IMR-90 (cell line): ENCODE measurements around the gene DNAJC27. TPM values are rescaled to one million over a fixed set of nuclear protein-coding genes. Genes with fewer than 3 reads are reported as not detected.

Source experiments
- ATAC-seq: fragments of 200-7000 bp; cut with Tn5 transposase; 2 replicates; pipeline ENCODE4 v1.9.1; 2020; ENCODE audit warnings: low read depth, mild to moderate bottlenecking, moderate library complexity
- BruUV-seq: library from RNA; stranded (reverse); fragments of 400-500 nt; replicated peaks from 2 replicates; lab custom pipeline; 2021; lab: Mats Ljungman, UMichigan
- CTCF ChIA-PET: fragments of 300-600 bp; formaldehyde crosslinking; extraction: SDS; loops from one replicate; lab custom pipeline; 2021; ENCODE audit warnings: antibody characterized with exemption; lab: Yijun Ruan, JAX
- POLR2A ChIA-PET: fragments of 300-600 bp; sonication (Branson Sonifier 250); formaldehyde crosslinking; loops from one replicate; lab custom pipeline; 2022; ENCODE audit warnings: antibody characterized with exemption; ENCODE audit not compliant: unreplicated experiment; lab: Charles Lee
- DNase-seq: peaks from one replicate; pipeline ENCODE4 v3.0.0; 2013
- H2AFZ ChIP-seq: replicated peaks from 2 replicates; pipeline ENCODE3; 2013; ENCODE audit warnings: low read length, mild to moderate bottlenecking; ENCODE audit not compliant: poor library complexity
- H2AK5ac ChIP-seq: 2 replicates; pipeline ENCODE4 v1.6.1; 2013; ENCODE audit warnings: low read depth, low read length, inconsistent platforms
- H2AK9ac ChIP-seq: replicated peaks from 2 replicates; pipeline ENCODE3; 2013; ENCODE audit warnings: mild to moderate bottlenecking, low read depth, low read length, moderate library complexity; ENCODE audit not compliant: poor library complexity
- H2BK120ac ChIP-seq: 2 replicates; pipeline ENCODE4 v1.6.1; 2013; ENCODE audit warnings: low read depth, low read length, inconsistent platforms
- H2BK15ac ChIP-seq: 3 replicates; pipeline ENCODE4 v1.6.1; 2013; ENCODE audit warnings: low read depth, low read length, inconsistent platforms
- H2BK20ac ChIP-seq: 2 replicates; pipeline ENCODE4 v1.6.1; 2013; ENCODE audit warnings: low read depth, mild to moderate bottlenecking, inconsistent platforms, low read length, moderate library complexity
- H2BK5ac ChIP-seq: 2 replicates; pipeline ENCODE4 v1.6.1; 2013; ENCODE audit warnings: mild to moderate bottlenecking, low read depth, low read length, inconsistent platforms; ENCODE audit not compliant: poor library complexity, severe bottlenecking
- H3K14ac ChIP-seq: replicated peaks from 2 replicates; pipeline ENCODE4 v1.6.1; 2013; ENCODE audit warnings: low read depth, low read length, inconsistent platforms
- H3K18ac ChIP-seq: 2 replicates; pipeline ENCODE4 v1.6.1; 2013; ENCODE audit warnings: low read depth, low read length, control low read depth
- H3K23ac ChIP-seq: 2 replicates; pipeline ENCODE4 v1.6.1; 2013; ENCODE audit warnings: low read depth, low read length, inconsistent platforms
- H3K27ac ChIP-seq: 2 replicates; pipeline ENCODE4 v1.5.1; 2013; ENCODE audit warnings: mild to moderate bottlenecking, control low read depth, low read length; ENCODE audit not compliant: insufficient read depth
- H3K27me3 ChIP-seq: 2 replicates; pipeline ENCODE4 v1.6.1; 2013; ENCODE audit warnings: low read length; ENCODE audit not compliant: control insufficient read depth, insufficient read depth
- H3K36me3 ChIP-seq: 2 replicates; pipeline ENCODE4 v1.6.1; 2013; ENCODE audit warnings: low read length, mixed read lengths; ENCODE audit not compliant: control insufficient read depth, insufficient read depth
- H3K4ac ChIP-seq: 2 replicates; pipeline ENCODE4 v1.6.1; 2013; ENCODE audit warnings: low read depth, low read length, inconsistent platforms
- H3K4me1 ChIP-seq: 2 replicates; pipeline ENCODE4 v1.6.1; 2013; ENCODE audit warnings: low read length, mixed read lengths; ENCODE audit not compliant: control insufficient read depth, insufficient read depth
- H3K4me2 ChIP-seq: 2 replicates; pipeline ENCODE4 v1.6.1; 2013; ENCODE audit warnings: low read depth, mild to moderate bottlenecking, control low read depth, low read length, moderate library complexity
- H3K4me3 ChIP-seq: 2 replicates; pipeline ENCODE4 v1.5.1; 2013; ENCODE audit warnings: low read depth, mild to moderate bottlenecking, control low read depth, low read length, moderate library complexity; ENCODE audit not compliant: insufficient read depth
- H3K56ac ChIP-seq: 2 replicates; pipeline ENCODE4 v1.6.1; 2013; ENCODE audit warnings: low read length, inconsistent platforms; ENCODE audit not compliant: insufficient read depth; ENCODE audit errors: extremely low read depth
- H3K79me1 ChIP-seq, 2 experiments: 2 replicates each; pipeline ENCODE4 v1.6.1; 2013; ENCODE audit warnings: low read length in 2 of 2, inconsistent platforms in 1 of 2, low read depth in 1 of 2
- H3K9ac ChIP-seq: 2 replicates; pipeline ENCODE4 v1.6.1; 2013; ENCODE audit warnings: low read depth, low read length, control low read depth
- H3K9me1 ChIP-seq: 2 replicates; pipeline ENCODE4 v1.6.1; 2013; ENCODE audit warnings: low read length, inconsistent platforms; ENCODE audit not compliant: insufficient read depth
- H3K9me3 ChIP-seq: 2 replicates; pipeline ENCODE4 v1.6.1; 2013; ENCODE audit warnings: low read length; ENCODE audit not compliant: control insufficient read depth, insufficient read depth
- H4K20me1 ChIP-seq: 2 replicates; pipeline ENCODE4 v1.6.1; 2013; ENCODE audit warnings: low read length, inconsistent platforms; ENCODE audit not compliant: insufficient read depth
- H4K5ac ChIP-seq: 2 replicates; pipeline ENCODE4 v1.6.1; 2013; ENCODE audit warnings: mild to moderate bottlenecking, low read depth, low read length, control low read depth
- H4K8ac ChIP-seq, 2 experiments: 2 replicates each; pipeline ENCODE4 v1.6.1; 2013; ENCODE audit warnings: low read depth in 2 of 2, low read length in 2 of 2, control low read depth in 1 of 2, inconsistent platforms in 1 of 2
- H4K91ac ChIP-seq: 2 replicates; pipeline ENCODE4 v1.6.1; 2013; ENCODE audit warnings: low read depth, low read length, inconsistent platforms; ENCODE audit not compliant: insufficient read depth
- BHLHE40 ChIP-seq: fragments of 150-350 bp; IDR thresholded peaks from 2 replicates; pipeline ENCODE4 v1.6.1; 2016; ENCODE audit warnings: mild to moderate bottlenecking, low read depth, low read length
- CEBPB ChIP-seq: IDR thresholded peaks from 2 replicates; pipeline ENCODE4 v1.6.1; 2012; ENCODE audit warnings: low read depth, low read length, improper control_type of control experiment
- CHD1 ChIP-seq: IDR thresholded peaks from 2 replicates; pipeline ENCODE4 v1.6.1; 2012; ENCODE audit warnings: low read depth, low read length, improper control_type of control experiment
- FOS ChIP-seq: fragments of 150-350 bp; IDR thresholded peaks from 2 replicates; pipeline ENCODE4 v1.6.1; 2016; ENCODE audit warnings: low read depth, low read length
- MAZ ChIP-seq: IDR thresholded peaks from 2 replicates; pipeline ENCODE4 v1.6.1; 2012; ENCODE audit warnings: low read depth, mild to moderate bottlenecking, low read length, improper control_type of control experiment, moderate library complexity, borderline replicate concordance
- MXI1 ChIP-seq: IDR thresholded peaks from 2 replicates; pipeline ENCODE4 v1.6.1; 2012; ENCODE audit warnings: low read depth, mild to moderate bottlenecking, low read length, moderate library complexity, borderline replicate concordance
- POLR2A ChIP-seq: IDR thresholded peaks from 2 replicates; pipeline ENCODE4 v1.6.1; 2012; ENCODE audit warnings: mild to moderate bottlenecking, low read depth, low read length
- RFX5 ChIP-seq: IDR thresholded peaks from 2 replicates; pipeline ENCODE4 v1.8.0; 2012; ENCODE audit warnings: low read depth, mild to moderate bottlenecking, low read length, moderate library complexity
- SMC3 ChIP-seq: fragments of 150-350 bp; IDR thresholded peaks from 2 replicates; pipeline ENCODE4 v1.6.1; 2016; ENCODE audit warnings: low read depth, mild to moderate bottlenecking, antibody characterized with exemption, low read length, moderate library complexity
- WGBS, 2 experiments: methylation state at CpG; one replicate each; pipeline versions ENCODE4 v1.1.5 to v1.1.7; 2013; ENCODE audit warnings: missing lambda C conversion rate in 2 of 2; ENCODE audit not compliant: insufficient read length in 1 of 2; ENCODE audit errors: extremely low coverage in 2 of 2; 5-methylcytosine and 5-hydroxymethylcytosine counted together
- dilution Hi-C: fragments of 300-500 bp; cut with HindIII; formaldehyde crosslinking; loops from one replicate; pipeline ENCODE4 v1.14.3; 2018; ENCODE audit warnings: low sequenced_read_pairs; ENCODE audit not compliant: unreplicated experiment
- in situ Hi-C: fragments of 300-500 bp; cut with MboI; formaldehyde crosslinking; loops from 3 replicates; pipeline ENCODE4 v1.14.3; 2019; ENCODE audit warnings: low sequenced_read_pairs, inconsistent platforms, mixed read lengths
- intact Hi-C: fragments of 100-400 bp; cut with micrococcal nuclease; formaldehyde crosslinking; loops from 2 replicates; pipeline ENCODE4 v1.10.0; 2022
- polyA plus RNA-seq, 3 experiments: library from polyadenylated mRNA; depleted of rRNA; stranded (reverse); fragments of >200 nt; gene quantifications; 2 replicates each; pipeline ENCODE4 v1.2.3, GENCODE V29; 2012; ENCODE audit warnings: low replicate concordance in 1 of 3
- total RNA-seq: library from RNA; depleted of rRNA; stranded (reverse); fragments of >200 nt; gene quantifications from 2 replicates; pipeline ENCODE4 v1.2.3, GENCODE V29; 2012
- TF ChIP-seq, protein P1 (sequence below): conservative IDR thresholded peaks from 2 replicates; pipeline ENCODE4 v1.5.1; 2012; ENCODE audit warnings: mild to moderate bottlenecking, low read depth, low read length, improper control_type of control experiment
- TF ChIP-seq, protein P2 (sequence below): fragments of 150-350 bp; IDR thresholded peaks from 2 replicates; pipeline ENCODE4 v1.6.1; 2017; ENCODE audit warnings: mild to moderate bottlenecking, antibody characterized with exemption, low read length, low read depth

The DNAJC27 gene
- total and polyA plus RNA-seq, 2 of the 4 experiments (the other 2 are of a cell fraction) = 1.6 to 2.0 TPM

DNA sequence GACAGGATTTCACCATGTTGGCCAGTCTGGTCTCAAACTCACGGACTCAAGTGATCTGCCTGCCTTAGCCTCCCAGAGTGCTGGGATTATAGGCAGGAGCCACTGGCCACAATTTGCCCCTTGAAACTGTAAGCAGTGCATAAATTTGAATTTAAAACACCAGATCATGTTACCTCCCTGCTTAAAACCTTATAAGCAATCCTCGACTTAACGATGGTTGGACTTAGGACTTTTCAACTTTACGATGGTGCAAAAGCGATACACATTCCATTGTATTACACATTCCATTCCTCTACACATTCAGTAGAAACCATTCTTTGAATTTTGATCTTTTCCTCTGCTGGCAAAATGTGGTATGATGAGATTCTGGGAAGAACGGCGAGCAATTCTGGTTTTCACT is 46.9 kb upstream of the DNAJC27 start:
- Histone ChIP-seq H2AK5ac (no peak overlapping the region), H2AK9ac (no peak overlapping the region), H3K27ac (no peak overlapping the region), H4K91ac (no peak overlapping the region), H2BK20ac (no peak overlapping the region), H3K9me1 (0 out of 2 replicates have a peak, but pooled peaks cover 3% of the 10 kb centered on the region), H3K56ac (no peak overlapping the region), H2AFZ (no peak overlapping the region), H2BK120ac (no peak overlapping the region), H3K9ac (no peak overlapping the region), H3K27me3 (peaks cover 12% of the 10 kb centered on the region), H3K79me1 (no peaks in the 10 kb centered on the region), H3K4me1 (no peaks in the 10 kb centered on the region), H3K4me2 (no peak overlapping the region), H3K4ac (no peak overlapping the region), H3K9me3 (no peaks in the 10 kb centered on the region), H3K14ac (no peak overlapping the region), H3K23ac (no peak overlapping the region), H3K18ac (no peak overlapping the region), H4K20me1 (no peaks in the 10 kb centered on the region), H2BK5ac (no peak overlapping the region), H4K8ac (no peak overlapping the region), H3K4me3 (no peak overlapping the region), H2BK15ac (no peak overlapping the region), H4K5ac (no peak overlapping the region), H3K36me3 (no peaks in the 10 kb centered on the region)
- DNase-seq (no peak), ATAC-seq (no peak)
- ChIA-PET CTCF (no interaction called here), POLR2A (no interaction called here)
- TF ChIP-seq FOS (no peak), POLR2A (no peak), CHD1 (no peak), RFX5 (no peak), CEBPB (no peak), BHLHE40 (no peak), SMC3 (no peak), MAZ (no peak), MXI1 (no peak)
- TF ChIP-seq, protein P1, sequence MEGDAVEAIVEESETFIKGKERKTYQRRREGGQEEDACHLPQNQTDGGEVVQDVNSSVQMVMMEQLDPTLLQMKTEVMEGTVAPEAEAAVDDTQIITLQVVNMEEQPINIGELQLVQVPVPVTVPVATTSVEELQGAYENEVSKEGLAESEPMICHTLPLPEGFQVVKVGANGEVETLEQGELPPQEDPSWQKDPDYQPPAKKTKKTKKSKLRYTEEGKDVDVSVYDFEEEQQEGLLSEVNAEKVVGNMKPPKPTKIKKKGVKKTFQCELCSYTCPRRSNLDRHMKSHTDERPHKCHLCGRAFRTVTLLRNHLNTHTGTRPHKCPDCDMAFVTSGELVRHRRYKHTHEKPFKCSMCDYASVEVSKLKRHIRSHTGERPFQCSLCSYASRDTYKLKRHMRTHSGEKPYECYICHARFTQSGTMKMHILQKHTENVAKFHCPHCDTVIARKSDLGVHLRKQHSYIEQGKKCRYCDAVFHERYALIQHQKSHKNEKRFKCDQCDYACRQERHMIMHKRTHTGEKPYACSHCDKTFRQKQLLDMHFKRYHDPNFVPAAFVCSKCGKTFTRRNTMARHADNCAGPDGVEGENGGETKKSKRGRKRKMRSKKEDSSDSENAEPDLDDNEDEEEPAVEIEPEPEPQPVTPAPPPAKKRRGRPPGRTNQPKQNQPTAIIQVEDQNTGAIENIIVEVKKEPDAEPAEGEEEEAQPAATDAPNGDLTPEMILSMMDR = no peak
- TF ChIP-seq, protein P2, sequence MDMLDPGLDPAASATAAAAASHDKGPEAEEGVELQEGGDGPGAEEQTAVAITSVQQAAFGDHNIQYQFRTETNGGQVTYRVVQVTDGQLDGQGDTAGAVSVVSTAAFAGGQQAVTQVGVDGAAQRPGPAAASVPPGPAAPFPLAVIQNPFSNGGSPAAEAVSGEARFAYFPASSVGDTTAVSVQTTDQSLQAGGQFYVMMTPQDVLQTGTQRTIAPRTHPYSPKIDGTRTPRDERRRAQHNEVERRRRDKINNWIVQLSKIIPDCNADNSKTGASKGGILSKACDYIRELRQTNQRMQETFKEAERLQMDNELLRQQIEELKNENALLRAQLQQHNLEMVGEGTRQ = no peak
- BruUV-seq = no TSS peak
- in situ Hi-C loops (no loop called here), dilution Hi-C loops (no loop called here), intact Hi-C loops (no loop called here)
- 80% methylated on average over 2 of the region's 7 CpGs; no CpG with 5 or more reads in 1 of the 2 experiments for WGBS, 2 experiments
